HG03520 (cell line): ENCODE measurements around the gene PSTPIP2.

Experiments used
- ATAC-seq: cut with Tn5 transposase; IDR thresholded peaks from one replicate; pipeline ENCODE4 v1.9.1; 2021; ENCODE audit warnings: mild to moderate bottlenecking, moderate library complexity; ENCODE audit not compliant: unreplicated experiment

PSTPIP2 gene

DNA sequence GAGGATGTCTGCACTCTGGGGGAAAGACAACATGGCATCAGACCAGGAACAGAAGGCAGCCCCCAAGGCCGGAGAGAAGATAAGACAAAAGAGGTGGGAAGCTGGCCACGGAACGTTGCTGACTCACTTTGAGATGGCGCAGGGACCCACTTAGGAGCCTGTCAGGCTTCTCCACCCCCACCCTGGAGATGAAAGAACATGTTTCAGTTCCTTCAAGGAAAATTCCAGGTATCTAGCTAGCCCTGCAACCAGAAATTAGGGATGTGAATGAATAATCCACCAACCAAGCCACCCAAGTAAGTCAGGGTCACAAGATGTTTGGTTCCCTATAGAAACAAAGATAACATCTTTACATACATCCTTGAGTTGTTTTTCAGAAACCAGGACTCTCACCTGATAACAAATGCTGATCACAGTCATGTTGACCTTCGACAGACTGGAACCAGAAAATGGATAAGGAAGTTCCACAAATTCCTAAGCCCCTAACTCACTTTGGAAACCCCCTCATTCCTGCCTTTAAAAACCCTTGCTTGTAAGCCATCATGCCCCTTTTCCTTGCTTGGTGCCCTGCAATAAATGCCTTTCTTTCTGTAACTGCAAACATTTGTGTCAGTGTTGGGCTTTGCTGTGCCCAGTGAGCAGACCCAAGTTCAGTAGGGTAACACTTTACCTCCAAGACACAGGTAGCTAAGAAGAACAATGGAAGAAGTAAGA, 31.9 kb downstream of the PSTPIP2 start:
- ATAC-seq = no peak

DNA sequence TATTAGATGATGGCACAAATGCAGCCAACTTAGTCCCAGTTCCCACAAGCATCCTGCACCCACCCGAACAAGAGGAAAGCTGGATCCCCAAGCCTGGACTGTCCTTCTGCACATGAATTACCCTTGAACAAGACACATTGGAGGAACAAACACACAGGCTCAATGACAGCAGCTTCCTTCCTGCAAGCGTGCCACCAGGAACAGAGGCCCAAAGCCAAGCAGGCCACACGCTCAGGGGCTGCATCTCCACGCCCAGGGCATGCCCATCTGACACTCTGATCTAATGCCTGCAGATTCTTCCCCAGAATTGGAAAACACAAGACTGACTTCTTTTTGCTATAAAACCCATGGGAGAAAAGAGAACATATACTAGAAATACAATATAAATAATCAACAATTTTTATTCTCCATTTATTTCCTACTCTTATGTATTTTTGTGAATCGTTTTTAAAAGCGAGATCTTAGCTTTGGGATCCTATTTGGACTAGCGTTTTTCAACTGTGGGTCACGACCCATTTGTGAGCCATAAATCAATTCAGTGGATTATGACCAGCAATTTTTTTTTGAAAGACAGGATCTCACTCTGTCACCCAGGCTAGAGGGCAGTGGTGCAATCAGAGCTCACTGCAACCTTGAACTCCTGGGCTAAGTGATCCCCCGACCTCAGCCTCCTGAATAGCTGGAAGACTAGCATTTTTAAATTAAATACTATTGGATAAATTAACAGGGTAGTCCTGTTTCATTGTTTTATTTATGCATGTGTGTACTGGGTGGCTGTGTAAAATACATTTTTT, 34.4 kb downstream of the PSTPIP2 start:
- no peak for ATAC-seq

DNA sequence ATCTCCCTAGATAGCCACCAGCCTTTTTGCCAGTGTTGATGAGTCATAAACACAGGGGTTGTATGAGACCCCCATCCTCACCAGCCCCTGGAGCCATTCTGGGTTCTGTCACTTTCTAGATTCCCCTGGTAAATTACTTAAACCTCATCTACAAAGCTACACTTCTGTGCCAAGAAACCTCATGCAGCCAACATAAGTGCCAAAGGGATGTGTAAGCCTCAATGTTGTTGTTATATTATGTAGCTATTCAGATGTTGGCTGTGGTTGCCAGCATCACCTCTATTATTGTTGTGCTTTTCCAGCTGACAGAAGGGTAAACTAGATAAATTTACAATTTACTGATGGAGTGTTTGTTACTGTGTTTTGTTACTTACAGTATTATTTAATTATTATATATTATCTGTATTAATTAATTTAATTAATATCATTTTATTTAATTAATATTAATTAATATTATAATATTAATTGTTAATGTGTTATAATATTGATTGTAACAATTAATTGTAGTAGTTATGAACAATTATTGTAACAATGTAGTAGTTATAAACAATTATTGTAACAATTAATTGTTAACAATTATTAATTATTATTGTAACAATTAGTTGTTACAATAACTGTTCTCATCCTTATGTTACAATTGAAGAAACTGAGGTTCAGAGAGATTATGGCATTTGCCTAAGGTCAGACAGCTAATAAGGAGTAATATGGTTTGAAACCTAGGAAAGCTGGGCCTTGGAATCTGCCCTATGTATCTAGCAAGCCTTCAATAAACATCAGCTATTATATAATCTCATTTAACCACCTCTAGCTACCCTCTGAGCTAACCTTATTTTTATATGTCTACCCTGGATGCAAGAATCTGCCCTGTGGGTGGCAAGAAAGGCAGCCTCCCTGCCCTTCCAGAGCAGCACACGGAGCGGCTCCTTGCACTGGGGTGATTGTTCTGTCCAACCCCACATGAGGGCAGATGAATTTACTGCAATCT, 36.1 kb downstream of the PSTPIP2 start:
- no peak for ATAC-seq

GRCh38 chr18:46034230-46034629, 37.8 kb downstream of the PSTPIP2 start:
- ATAC-seq = no peak

DNA sequence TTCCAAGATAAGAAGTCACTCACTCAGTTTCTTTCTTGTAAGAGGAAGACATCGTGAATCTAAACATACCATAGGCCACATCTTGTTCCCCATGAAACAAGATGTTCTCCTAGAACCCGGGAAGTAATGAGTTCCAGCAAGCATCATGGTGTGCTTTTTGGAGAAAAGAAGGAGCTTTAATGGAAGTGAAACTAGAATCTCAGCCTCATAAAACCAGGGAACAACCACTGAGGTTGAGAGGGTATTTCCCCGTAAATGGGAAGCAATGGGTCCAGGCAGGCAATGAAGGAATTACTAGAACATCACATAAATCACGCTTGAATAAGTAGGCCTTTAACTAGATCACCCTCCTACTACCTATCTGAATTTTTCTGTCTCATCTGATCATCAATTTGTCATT, 40.3 kb downstream of the PSTPIP2 start:
- ATAC-seq = no peak

DNA sequence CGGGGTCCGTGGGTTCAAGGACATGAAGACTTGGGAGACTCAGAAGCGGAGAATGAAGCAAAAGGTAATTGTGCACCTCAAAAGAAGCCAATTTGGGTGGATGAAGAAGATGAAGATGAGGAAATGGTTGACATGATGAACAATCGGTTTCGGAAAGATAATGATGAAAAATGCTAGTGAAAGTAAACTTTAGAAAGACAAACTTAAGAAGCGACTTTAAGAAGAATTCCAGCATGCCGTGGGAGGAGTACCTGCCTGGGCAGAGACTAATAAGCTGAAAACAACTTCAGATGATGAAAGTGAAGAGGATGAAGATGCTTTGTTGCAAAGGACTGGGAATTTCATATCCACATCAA, 43.5 kb downstream of the PSTPIP2 start:
- ATAC-seq = peak; percentile 15

- no peak for ATAC-seq
Measured at GRCh38 chr18:46019936-46020335, 52.1 kb downstream of the PSTPIP2 start.

GRCh38 chr18:46013484-46014189, 58.4 kb downstream of the PSTPIP2 start:
- no peak for ATAC-seq

DNA sequence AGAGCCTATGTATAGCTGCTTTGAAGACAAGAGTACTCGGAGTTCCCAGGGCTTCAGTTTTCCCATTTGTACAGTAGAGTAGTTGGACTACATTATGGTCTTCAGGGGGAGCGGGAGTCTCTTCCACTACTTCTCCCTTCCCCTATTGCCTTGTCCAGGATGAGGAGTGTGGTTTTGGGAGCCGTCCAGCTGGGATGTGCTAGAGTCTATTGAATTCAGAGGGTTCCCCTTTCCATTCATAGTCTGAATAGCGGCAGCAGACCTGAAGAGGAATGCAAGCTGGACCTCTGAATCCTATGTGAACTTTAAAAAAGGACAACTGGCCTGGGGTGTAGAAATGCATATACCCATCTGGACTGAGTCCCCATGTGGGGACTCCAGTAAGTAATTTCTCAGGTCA, 61.4 kb downstream of the PSTPIP2 start:
- ATAC-seq = no peak

DNA sequence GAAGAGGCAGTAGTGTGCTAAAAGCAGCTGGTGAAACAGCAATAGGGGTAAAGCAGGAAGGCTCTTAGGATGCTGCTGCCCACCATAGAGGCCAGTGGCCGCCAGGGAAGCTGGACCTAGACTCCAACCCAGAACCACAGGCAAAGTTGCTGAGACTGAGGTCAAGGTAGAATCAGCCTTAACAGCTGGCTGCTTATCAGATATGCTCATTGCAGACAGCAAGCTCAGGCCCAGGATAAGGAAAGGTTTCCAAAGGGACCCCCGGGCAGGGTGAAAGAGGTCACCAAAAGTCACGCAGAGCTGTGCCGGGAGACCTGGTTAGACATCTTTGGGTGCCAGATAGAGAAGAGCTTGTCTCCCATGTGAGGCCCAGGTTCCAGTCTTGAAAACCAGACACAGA, 62.0 kb downstream of the PSTPIP2 start:
- no peak for ATAC-seq

DNA sequence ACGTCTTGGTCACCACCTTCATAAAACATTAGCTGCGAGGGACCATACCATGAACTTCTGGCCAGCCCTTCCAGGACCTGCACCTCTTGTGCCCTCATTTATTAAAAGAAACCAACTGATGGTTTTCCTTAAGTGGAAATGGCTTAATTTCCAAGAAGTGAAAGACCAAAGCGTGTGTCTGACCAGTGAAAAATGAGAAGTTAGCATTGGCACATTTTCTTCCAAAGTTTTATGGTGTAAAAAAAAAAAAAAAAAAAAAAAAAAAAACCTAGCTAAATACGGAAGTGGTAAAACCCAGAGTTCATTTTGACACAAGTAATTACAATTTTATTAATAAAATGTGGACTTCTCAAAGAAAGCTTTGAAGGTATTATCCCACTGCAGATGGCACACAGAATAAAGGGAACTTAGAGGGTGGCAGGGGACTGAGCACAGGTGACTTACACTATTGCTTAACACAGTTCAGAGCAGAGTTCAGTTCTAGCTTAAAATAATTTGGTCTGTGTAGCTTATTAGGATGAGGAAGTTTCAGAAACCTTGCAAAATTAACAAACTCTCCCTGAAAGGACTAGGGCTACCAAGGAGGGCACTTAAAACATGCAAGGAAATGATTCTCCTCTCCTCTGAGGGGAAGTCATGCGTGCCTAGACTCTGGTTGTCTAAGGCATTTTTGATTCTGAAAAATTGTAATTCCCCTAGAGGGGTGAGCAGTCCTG, 62.8 kb downstream of the PSTPIP2 start:
- no peak for ATAC-seq

GRCh38 chr18:46008531-46008930, 63.5 kb downstream of the PSTPIP2 start:
- ATAC-seq = no peak

DNA sequence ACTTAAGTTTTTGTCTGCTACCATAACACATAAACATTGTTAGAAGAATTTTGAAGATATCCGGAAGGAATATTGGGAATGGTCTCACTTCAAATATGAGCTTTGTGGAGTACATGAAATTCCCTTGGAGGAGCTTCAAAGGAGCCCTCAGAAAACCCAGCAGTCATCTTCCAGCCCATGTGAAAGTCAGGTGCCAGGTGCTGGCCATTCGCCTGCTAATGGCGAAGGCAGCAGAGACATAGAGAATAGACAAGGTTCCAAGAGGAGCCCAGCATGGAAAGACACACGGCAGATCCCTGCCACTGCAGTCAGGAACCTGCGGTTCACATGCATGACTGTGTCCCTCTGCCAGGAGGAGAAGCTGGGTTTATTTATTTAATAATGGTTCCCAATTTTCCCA, 64.9 kb downstream of the PSTPIP2 start:
- ATAC-seq = no peak

- no peak for ATAC-seq
Measured at GRCh38 chr18:46002934-46003333, 69.1 kb downstream of the PSTPIP2 start.

GRCh38 chr18:46001892-46002291, 70.2 kb downstream of the PSTPIP2 start:
- ATAC-seq = no peak

- no peak for ATAC-seq
Measured at GRCh38 chr18:46001074-46001473, 71.0 kb downstream of the PSTPIP2 start.

- no peak for ATAC-seq
Measured at GRCh38 chr18:45999536-45999935, 72.5 kb downstream of the PSTPIP2 start.

DNA sequence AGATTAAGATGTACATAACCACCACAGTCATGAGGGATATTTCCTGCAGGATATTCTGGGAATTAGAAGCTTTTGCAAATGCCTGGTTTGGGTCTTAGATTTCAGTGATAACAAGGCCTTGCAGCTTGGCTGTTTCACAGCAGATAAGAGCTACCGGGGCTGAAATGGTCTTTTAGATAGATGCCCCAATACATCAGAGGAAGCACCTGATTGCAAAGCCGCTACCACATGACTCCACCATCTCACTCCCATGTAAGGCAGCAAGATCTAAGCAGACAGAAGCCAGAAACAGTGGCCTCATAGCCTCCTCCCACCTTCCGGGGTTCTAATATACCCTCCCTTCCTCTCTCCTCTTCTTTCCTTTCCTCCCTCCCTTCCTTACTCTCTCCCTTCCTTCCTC, 73.8 kb downstream of the PSTPIP2 start:
- ATAC-seq = no peak

DNA sequence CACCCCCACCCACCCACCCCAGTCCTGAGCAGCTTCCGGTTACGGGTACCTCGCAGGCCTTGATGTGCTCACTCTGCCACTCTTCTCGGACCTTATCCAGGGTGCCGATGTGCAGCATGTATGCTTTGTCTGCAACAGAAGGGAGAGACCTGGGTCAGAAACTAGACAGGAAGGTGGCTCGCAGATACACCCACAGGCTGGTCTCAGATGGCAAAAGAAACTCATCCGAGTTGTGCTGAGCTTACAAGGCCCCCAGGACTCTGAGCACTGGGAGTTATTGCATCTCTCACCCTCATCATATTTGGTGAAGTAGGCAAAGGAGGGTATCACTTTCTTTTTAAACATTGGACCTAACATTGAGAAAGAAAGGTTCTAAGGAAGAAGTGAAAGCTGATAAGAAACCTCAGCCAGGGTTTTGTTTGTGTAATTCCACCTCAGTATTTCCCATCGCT, 74.3 kb downstream of the PSTPIP2 start:
- no peak for ATAC-seq

DNA sequence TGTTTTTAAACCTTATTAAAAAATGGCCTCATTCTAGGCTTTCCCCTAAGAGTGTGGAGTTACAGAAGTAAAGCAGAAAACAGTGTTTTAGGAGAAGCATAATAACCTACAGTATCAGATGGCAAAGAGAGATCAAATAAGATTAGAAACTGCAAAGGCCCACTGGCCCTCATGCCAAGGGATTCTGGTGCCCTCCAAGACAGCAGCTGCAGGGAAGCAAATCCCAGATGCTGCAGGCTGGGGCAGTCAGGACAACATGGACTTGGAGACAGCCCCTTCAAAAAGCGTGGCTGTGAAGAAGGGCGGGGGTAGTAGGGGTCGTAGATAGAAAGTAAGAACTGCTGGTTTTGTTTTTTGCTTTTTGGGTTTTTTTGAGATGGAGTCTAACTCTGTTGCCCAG, 76.6 kb downstream of the PSTPIP2 start:
- no peak for ATAC-seq
